ENCODE measurements around the gene PEF1. TPM values are rescaled to one million over a fixed set of nuclear protein-coding genes. Genes with fewer than 3 reads are reported as not detected.
A peak's percentile ranks its signal among the peaks of the same experiment; 100 is the strongest.

The PEF1 gene
- total RNA-seq, 1 donor from 2014 or later: 53.3 TPM

- no peaks in the 10 kb centered on the region for H3K36me3 ChIP-seq
- H3K27ac ChIP-seq: no peak overlapping the region
- H3K9me3 ChIP-seq: no peaks in the 10 kb centered on the region
- no peak for DNase-seq (ENCODE audit: extremely low spot score in 2 of 2)
- intact Hi-C loops (cut with DNase I): no loop called here
- no peak for TF ChIP-seq CTCF (IDR thresholded peaks at IDR 0.05)
- no peak for TF ChIP-seq POLR2AphosphoS5 (IDR thresholded peaks at IDR 0.05; ENCODE audit: insufficient read depth in 1 of 2, low read depth in 1 of 2)
- no peak for TF ChIP-seq POLR2A (IDR thresholded peaks at IDR 0.05)
- H3K4me1 ChIP-seq: peaks cover 12% of the 10 kb centered on the region
- H3K27me3 ChIP-seq: no peaks in the 10 kb centered on the region
- no peak overlapping the region for H3K4me3 ChIP-seq
Observed at GRCh38 chr1:31618916-31619846, 25.5 kb downstream of the PEF1 start.

- H3K4me3 ChIP-seq: peak overlapping the region; percentile 45 to 47
- H3K27ac ChIP-seq: no peak overlapping the region
- intact Hi-C loops (cut with DNase I): no loop called here
- H3K4me1 ChIP-seq: peaks cover 12% of the 10 kb centered on the region
- no peak for TF ChIP-seq POLR2A (IDR thresholded peaks at IDR 0.05)
- peak; percentile 24 to 61 (median 37) for TF ChIP-seq CTCF (IDR thresholded peaks at IDR 0.05)
- TF ChIP-seq POLR2AphosphoS5 (IDR thresholded peaks at IDR 0.05; ENCODE audit: insufficient read depth in 1 of 2, low read depth in 1 of 2): peak in 1 of 2 donors; percentile 13
- no peak for DNase-seq (ENCODE audit: extremely low spot score in 2 of 2)
- H3K36me3 ChIP-seq: no peaks in the 10 kb centered on the region
- H3K9me3 ChIP-seq: no peaks in the 10 kb centered on the region
- H3K27me3 ChIP-seq: no peaks in the 10 kb centered on the region
Observed at GRCh38 chr1:31617916-31618746, 26.5 kb downstream of the PEF1 start.

GRCh38 chr1:31617218-31617915, 27.3 kb downstream of the PEF1 start, which contains the start of gene HCRTR1:
HCRTR1 (plus strand) TSS chr1:31617689; CDS start chr1:31619193, 1,504 bp downstream.
- Histone ChIP-seq H3K27ac (no peak within 1 kb of the TSS), H3K9me3 (no peaks in the 10 kb centered on the region), H3K27me3 (no peaks in the 10 kb centered on the region), H3K4me3 (peak within 1 kb of the TSS; percentile 45 to 47), H3K4me1 (peaks cover 12% of the 10 kb centered on the region), H3K36me3 (no peaks in the 10 kb centered on the region)
- no peak for DNase-seq (ENCODE audit: extremely low spot score in 2 of 2)
- no peak for TF ChIP-seq POLR2AphosphoS5 (IDR thresholded peaks at IDR 0.05; ENCODE audit: insufficient read depth in 1 of 2, low read depth in 1 of 2)
- no peak for TF ChIP-seq CTCF (IDR thresholded peaks at IDR 0.05)
- intact Hi-C loops (cut with DNase I): no loop called here

GRCh38 chr1:31615939-31616338, 28.7 kb downstream of the PEF1 start:
- Histone ChIP-seq H3K4me3 (no peak overlapping the region), H3K36me3 (no peaks in the 10 kb centered on the region), H3K27ac (no peak overlapping the region), H3K4me1 (peaks cover 12% of the 10 kb centered on the region), H3K27me3 (no peaks in the 10 kb centered on the region), H3K9me3 (no peaks in the 10 kb centered on the region)
- no peak for DNase-seq (ENCODE audit: extremely low spot score in 2 of 2)
- TF ChIP-seq POLR2AphosphoS5 (IDR thresholded peaks at IDR 0.05; ENCODE audit: insufficient read depth in 1 of 2, low read depth in 1 of 2): no peak
- TF ChIP-seq POLR2A (IDR thresholded peaks at IDR 0.05): no peak
- no peak for TF ChIP-seq CTCF (IDR thresholded peaks at IDR 0.05)
- intact Hi-C loops (cut with DNase I): no loop called here

All from vagina (tissue), 2 donors.